CD4-positive, CD25-positive, alpha-beta regulatory T cell (primary cell): ENCODE measurements around the gene SYNE1. TPM values are rescaled to one million over a fixed set of nuclear protein-coding genes. Genes with fewer than 3 reads are reported as not detected.

ENCODE experiments used
- ATAC-seq, 2 donors: fragments of 150-1000 bp; cut with Tn5 transposase; one replicate each; pipeline ENCODE4 v1.10.0; 2021; ENCODE audit warnings: low read depth in 2 of 2, moderate number of reproducible peaks in 2 of 2, moderate library complexity in 1 of 2
- DNase-seq, 3 donors: peaks; one replicate each; pipeline versions ENCODE4 v3.0.0 to v3.0.0-alpha.2; 2012 to 2022; ENCODE audit warnings: mixed read lengths in 1 of 3
- H3K27ac ChIP-seq: one replicate; pipeline ENCODE4 v1.7.0; 2013; ENCODE audit warnings: mild to moderate bottlenecking, low read length; ENCODE audit not compliant: insufficient read depth, poor library complexity, severe bottlenecking
- H3K27me3 ChIP-seq: one replicate; pipeline ENCODE4 v1.7.0; 2013; ENCODE audit warnings: low read length; ENCODE audit not compliant: control insufficient read depth, insufficient read depth
- H3K36me3 ChIP-seq: one replicate; pipeline ENCODE4 v1.7.0; 2013; ENCODE audit warnings: mild to moderate bottlenecking, low read length, moderate library complexity; ENCODE audit not compliant: control insufficient read depth, insufficient read depth
- H3K4me1 ChIP-seq: 2 replicates; pipeline ENCODE4 v1.7.0; 2013; ENCODE audit warnings: mild to moderate bottlenecking, low read length; ENCODE audit not compliant: insufficient read depth, control insufficient read depth, poor library complexity, severe bottlenecking
- H3K4me3 ChIP-seq: one replicate; pipeline ENCODE4 v1.7.0; 2013; ENCODE audit warnings: low read depth, mild to moderate bottlenecking, low read length, moderate library complexity
- H3K9me3 ChIP-seq, 2 experiments: 1 replicate in 1 of 2; 2 replicates in 1 of 2; pipeline ENCODE4 v1.7.0; 2013; ENCODE audit warnings: low read length in 2 of 2, mild to moderate bottlenecking in 1 of 2, moderate library complexity in 1 of 2; ENCODE audit not compliant: control insufficient read depth in 2 of 2
- H3K27ac Mint-ChIP-seq, 3 donors: one replicate each; pipeline ENCODE4 v1.8.0; 2020 to 2022; ENCODE audit warnings: mild to moderate bottlenecking in 3 of 3, mixed read lengths in 3 of 3, moderate library complexity in 2 of 3
- H3K27me3 Mint-ChIP-seq: one replicate; pipeline ENCODE4 v1.8.0; 2022; ENCODE audit warnings: mild to moderate bottlenecking, mixed read lengths
- H3K36me3 Mint-ChIP-seq: one replicate; pipeline ENCODE4 v1.8.0; 2020; ENCODE audit warnings: mixed read lengths
- H3K4me1 Mint-ChIP-seq, 4 donors: one replicate each; pipeline ENCODE4 v1.8.0; 2020 to 2022; ENCODE audit warnings: mixed read lengths in 4 of 4, mild to moderate bottlenecking in 1 of 4
- H3K4me3 Mint-ChIP-seq, 4 donors: one replicate each; pipeline ENCODE4 v1.8.0; 2020 to 2022; ENCODE audit warnings: mild to moderate bottlenecking in 4 of 4, mixed read lengths in 4 of 4, moderate library complexity in 3 of 4
- H3K9me3 Mint-ChIP-seq, 7 donors: one replicate each; pipeline ENCODE4 v1.8.0; 2020 to 2022; ENCODE audit warnings: mixed read lengths in 7 of 7, mild to moderate bottlenecking in 3 of 7, moderate library complexity in 2 of 7
- polyA plus RNA-seq, 4 donors: library from polyadenylated mRNA; unstranded; fragments of 300-500 nt; fragmentation: Illumina TruSeq; gene quantifications; one replicate each; pipeline ENCODE4 v1.2.3, GENCODE V29; 2021
- total RNA-seq: library from RNA; stranded (reverse); gene quantifications from one replicate; pipeline ENCODE4 v1.2.3, GENCODE V29; 2022

Gene SYNE1
- total and polyA plus RNA-seq, 5 donors from 2014 or later = 48.1 to 166 (median 57.3) TPM

DNA sequence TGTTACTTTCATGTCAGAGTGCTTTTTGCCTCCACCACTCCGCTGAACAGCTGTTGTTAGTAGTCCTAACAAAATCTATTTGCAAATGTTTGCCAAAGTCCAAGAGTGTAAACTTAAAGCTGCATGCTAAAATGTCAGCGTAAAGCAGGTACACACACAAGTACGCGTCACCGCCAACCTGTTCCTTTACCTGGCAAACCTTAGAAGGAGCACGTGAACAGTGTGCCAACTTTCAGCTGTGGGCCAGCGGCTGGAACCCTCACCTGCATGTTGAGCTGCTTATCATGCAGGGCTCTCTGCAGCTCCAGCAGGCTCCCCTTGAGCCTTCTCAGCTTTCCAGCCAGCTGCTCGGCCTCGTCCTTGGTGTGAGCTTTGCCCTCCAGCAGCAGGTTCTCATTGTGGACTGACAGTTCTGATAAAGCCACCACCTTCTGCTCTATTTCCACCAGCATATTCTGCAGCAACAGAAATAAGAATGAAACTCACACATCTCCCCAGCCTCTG lies 359.3 kb downstream of the SYNE1 start:
- ATAC-seq (no peak), DNase-seq (no peak)
- Histone ChIP-seq H3K27me3 (no peaks in the 10 kb centered on the region), H3K4me3 (no peak overlapping the region), H3K9me3 (no peaks in the 10 kb centered on the region), H3K27ac (no peak overlapping the region), H3K36me3 (peaks cover 78% of the 10 kb centered on the region), H3K4me1 (no peaks in the 10 kb centered on the region)
- H3K4me1 Mint-ChIP-seq = no peaks in the 10 kb centered on the region
- H3K36me3 Mint-ChIP-seq = peaks cover 22% of the 10 kb centered on the region
- H3K4me3 Mint-ChIP-seq = no peak overlapping the region
- H3K27me3 Mint-ChIP-seq = no peaks in the 10 kb centered on the region
- H3K9me3 Mint-ChIP-seq = no peaks in the 10 kb centered on the region
- no peak overlapping the region for H3K27ac Mint-ChIP-seq

DNA sequence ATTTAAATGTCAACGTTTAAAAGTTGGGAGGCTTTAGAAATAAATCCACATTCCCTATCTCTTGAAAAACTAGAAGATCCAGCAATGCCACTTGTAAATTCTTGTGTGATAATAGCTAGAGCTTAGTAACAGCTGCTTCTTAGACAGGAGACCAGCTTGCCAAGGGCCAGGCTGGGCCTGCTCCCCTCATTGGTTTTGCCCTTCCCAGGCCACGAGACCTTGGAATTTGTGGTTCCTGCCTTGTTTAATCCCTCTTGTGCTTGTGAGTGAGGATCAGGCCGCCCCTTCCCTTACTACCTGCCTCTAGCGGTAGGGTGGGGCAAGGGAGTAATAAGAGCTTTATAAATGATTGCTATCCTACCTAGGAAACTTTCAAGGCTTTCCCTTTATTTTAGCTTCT lies 363.5 kb downstream of the SYNE1 start:
- Histone ChIP-seq H3K4me3 (no peak overlapping the region), H3K9me3 (no peaks in the 10 kb centered on the region), H3K36me3 (peaks cover 77% of the 10 kb centered on the region), H3K27me3 (no peaks in the 10 kb centered on the region), H3K4me1 (no peaks in the 10 kb centered on the region), H3K27ac (no peak overlapping the region)
- Mint-ChIP-seq H3K27ac (no peak overlapping the region), H3K36me3 (peaks cover 34% of the 10 kb centered on the region), H3K9me3 (no peaks in the 10 kb centered on the region), H3K4me1 (peaks cover 0 to 6% (median 3%) of the 10 kb centered on the region in 4 donors), H3K4me3 (no peak overlapping the region), H3K27me3 (no peaks in the 10 kb centered on the region)
- DNase-seq (no peak), ATAC-seq (no peak)

GRCh38 chr6:152273002-152273401 lies 364.2 kb downstream of the SYNE1 start:
- Mint-ChIP-seq H3K9me3 (no peaks in the 10 kb centered on the region), H3K4me3 (no peak overlapping the region), H3K27ac (peak overlapping the region in 1 of 3 donors; percentile 49), H3K27me3 (no peaks in the 10 kb centered on the region), H3K36me3 (peaks cover 32% of the 10 kb centered on the region), H3K4me1 (peaks cover 0 to 6% (median 3%) of the 10 kb centered on the region in 4 donors)
- Histone ChIP-seq H3K4me3 (no peak overlapping the region), H3K36me3 (peaks cover 73% of the 10 kb centered on the region), H3K4me1 (no peaks in the 10 kb centered on the region), H3K27me3 (no peaks in the 10 kb centered on the region), H3K27ac (no peak overlapping the region), H3K9me3 (no peaks in the 10 kb centered on the region)
- no peak for DNase-seq
- ATAC-seq = no peak

DNA sequence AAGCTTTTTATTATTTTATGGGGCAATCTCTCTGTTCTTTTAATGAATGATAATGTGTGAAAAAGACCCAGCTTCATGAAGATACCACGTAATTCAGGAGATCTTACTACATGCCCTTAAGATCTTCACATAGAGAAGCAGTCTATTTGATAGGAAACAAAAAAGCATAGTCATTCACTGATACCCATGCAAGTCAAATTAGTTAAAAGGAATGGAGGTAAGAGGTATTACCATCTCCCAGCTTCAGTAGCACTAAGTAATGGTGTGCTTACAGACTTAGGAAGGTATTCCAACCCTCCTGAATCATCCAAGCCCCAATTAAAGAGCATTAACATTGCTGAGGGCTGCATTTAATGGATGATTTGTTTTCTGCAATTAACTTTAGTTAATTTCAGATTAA lies 364.7 kb downstream of the SYNE1 start:
- Histone ChIP-seq H3K36me3 (peaks cover 73% of the 10 kb centered on the region), H3K4me3 (no peak overlapping the region), H3K27me3 (no peaks in the 10 kb centered on the region), H3K9me3 (no peaks in the 10 kb centered on the region), H3K4me1 (no peaks in the 10 kb centered on the region), H3K27ac (no peak overlapping the region)
- ATAC-seq (no peak), DNase-seq (no peak)
- no peaks in the 10 kb centered on the region for H3K27me3 Mint-ChIP-seq
- peak overlapping the region in 1 of 3 donors; percentile 49 for H3K27ac Mint-ChIP-seq
- H3K4me1 Mint-ChIP-seq = peaks cover 0 to 6% (median 3%) of the 10 kb centered on the region in 4 donors
- peaks cover 27% of the 10 kb centered on the region for H3K36me3 Mint-ChIP-seq
- H3K9me3 Mint-ChIP-seq = no peaks in the 10 kb centered on the region
- no peak overlapping the region for H3K4me3 Mint-ChIP-seq

DNA sequence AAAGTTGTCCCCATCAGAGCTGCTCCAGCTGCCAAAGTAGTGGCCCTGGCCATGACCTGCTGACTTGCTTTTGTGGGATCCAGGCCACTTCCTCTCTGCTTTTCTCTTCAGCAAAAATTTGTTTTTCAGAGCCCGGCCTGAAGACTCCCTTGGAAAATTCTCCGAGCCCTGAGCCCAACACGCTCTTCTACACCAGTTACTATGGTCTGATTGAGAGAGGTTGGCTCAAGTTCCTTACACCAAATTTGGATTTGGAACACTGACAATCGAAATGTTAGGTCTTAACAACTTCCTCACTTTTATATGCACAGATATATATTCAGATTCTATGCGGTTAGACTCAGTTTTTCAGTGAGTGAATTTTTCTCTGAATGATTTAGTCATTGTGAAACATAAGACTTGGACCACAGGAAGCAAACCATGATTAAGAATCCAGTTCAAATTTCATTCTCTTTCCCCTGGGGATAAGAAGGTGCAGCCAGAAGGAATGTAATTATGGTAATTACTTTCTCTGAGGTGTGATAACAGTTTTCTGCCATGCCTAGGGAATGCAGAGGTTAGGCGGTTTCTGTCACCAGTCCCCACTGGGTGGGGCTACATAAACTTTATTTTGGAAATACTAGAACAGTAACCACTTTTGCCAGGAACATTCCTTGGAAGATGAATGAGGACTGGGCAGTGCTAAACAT lies 365.2 kb downstream of the SYNE1 start:
- Histone ChIP-seq H3K27me3 (no peaks in the 10 kb centered on the region), H3K4me1 (no peaks in the 10 kb centered on the region), H3K9me3 (no peaks in the 10 kb centered on the region), H3K36me3 (peaks cover 76% of the 10 kb centered on the region), H3K4me3 (no peak overlapping the region), H3K27ac (peak overlapping the region; percentile 34)
- H3K4me1 Mint-ChIP-seq = peaks cover 0 to 6% (median 3%) of the 10 kb centered on the region in 4 donors
- peaks cover 25% of the 10 kb centered on the region for H3K36me3 Mint-ChIP-seq
- H3K9me3 Mint-ChIP-seq = no peaks in the 10 kb centered on the region
- no peaks in the 10 kb centered on the region for H3K27me3 Mint-ChIP-seq
- H3K4me3 Mint-ChIP-seq = no peak overlapping the region
- DNase-seq (no peak), ATAC-seq (no peak)
- peak overlapping the region in 2 of 3 donors; percentile 49 to 80 for H3K27ac Mint-ChIP-seq

DNA sequence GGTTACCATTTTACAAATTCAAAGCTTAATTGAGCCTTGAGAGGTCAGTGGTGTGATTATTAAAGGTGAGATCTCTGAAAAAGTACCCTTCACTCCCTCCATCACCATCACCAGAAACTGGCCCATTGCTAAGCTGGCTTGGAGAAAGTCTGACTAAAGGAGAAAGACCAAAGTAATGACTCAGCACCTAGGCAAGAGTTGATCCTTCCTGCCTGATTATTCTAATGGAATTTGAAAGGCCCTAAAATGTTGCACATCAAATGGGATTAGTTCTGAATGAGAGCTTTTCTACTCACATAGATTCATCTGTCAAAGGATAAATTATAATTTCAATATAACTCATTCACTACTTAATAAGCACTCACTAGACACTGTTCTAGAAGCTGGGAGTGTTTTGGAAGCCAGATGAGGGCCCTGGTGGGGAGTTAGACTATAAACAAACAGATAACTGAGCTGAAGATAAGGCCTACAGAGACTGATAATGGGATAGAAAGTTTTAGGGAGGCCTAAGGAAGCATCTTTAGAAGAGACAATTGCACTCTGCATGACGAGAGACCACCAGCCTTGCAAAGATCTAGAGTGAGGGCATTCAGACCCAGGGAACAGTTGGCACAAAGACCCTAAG lies 366.7 kb downstream of the SYNE1 start:
- Histone ChIP-seq H3K27ac (no peak overlapping the region), H3K27me3 (no peaks in the 10 kb centered on the region), H3K36me3 (peaks cover 82% of the 10 kb centered on the region), H3K9me3 (peaks cover 0 to 2% of the 10 kb centered on the region in 2 experiments), H3K4me3 (no peak overlapping the region), H3K4me1 (no peaks in the 10 kb centered on the region)
- Mint-ChIP-seq H3K36me3 (peaks cover 36% of the 10 kb centered on the region), H3K4me3 (no peak overlapping the region), H3K27me3 (no peaks in the 10 kb centered on the region), H3K27ac (peak overlapping the region in 2 of 3 donors; percentile 48 to 55), H3K4me1 (peaks cover 0 to 6% (median 3%) of the 10 kb centered on the region in 4 donors), H3K9me3 (peaks cover 0 to 3% (median 0%) of the 10 kb centered on the region in 7 donors)
- DNase-seq = no peak
- no peak for ATAC-seq

DNA sequence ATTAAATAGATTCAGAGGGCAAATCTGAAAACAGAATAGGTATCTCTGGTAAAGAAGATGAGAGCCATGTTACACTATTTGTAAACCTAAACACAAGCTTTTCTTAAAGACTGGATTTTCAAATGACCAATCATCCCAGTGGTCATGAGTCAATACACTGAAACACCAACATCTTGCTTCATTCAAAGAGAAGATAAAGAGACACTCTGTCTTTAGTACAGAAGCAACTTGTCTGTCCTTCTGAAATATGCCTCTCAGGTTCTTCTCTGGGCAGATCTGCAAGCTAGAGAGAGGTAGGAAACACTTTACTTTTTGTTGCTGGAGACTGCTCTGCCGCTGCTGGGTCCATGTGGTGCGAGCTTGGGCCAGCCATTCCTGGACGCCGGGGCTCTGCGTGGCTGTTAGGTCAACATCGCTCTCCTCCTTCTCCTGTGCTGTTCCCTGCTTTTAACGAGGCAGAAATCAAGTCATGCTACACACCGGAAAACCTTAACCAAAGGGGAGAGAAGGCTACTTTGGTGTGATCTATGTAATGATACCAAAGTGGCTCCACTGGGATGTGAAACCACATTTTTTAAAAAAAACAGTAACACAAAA lies 368.2 kb downstream of the SYNE1 start:
- Mint-ChIP-seq H3K27me3 (no peaks in the 10 kb centered on the region), H3K4me3 (no peak overlapping the region), H3K9me3 (peaks cover 0 to 9% (median 0%) of the 10 kb centered on the region in 7 donors), H3K4me1 (peaks cover 0 to 6% (median 3%) of the 10 kb centered on the region in 4 donors), H3K27ac (no peak overlapping the region), H3K36me3 (peaks cover 41% of the 10 kb centered on the region)
- DNase-seq (no peak), ATAC-seq (no peak)
- H3K27ac ChIP-seq = no peak overlapping the region
- no peak overlapping the region for H3K4me3 ChIP-seq
- H3K36me3 ChIP-seq = peaks cover 83% of the 10 kb centered on the region
- H3K9me3 ChIP-seq = peaks cover 5 to 10% of the 10 kb centered on the region in 2 experiments
- H3K4me1 ChIP-seq = no peaks in the 10 kb centered on the region
- H3K27me3 ChIP-seq = no peaks in the 10 kb centered on the region
